Measurements from ENCODE around the gene HDAC4.

Gene HDAC4

GRCh38 chr2:239143858-239144712 is 256.7 kb downstream of the HDAC4 start:
- Histone ChIP-seq H3K36me3 (ENCODE audit: control insufficient read depth, insufficient read depth, low read length) (peaks cover 9% of the 10 kb centered on the region), H3K27me3 (ENCODE audit: control insufficient read depth, insufficient read depth, low read length, poor library complexity, severe bottlenecking) (no peaks in the 10 kb centered on the region), H3K27ac (ENCODE audit: insufficient read depth, low read depth, low read length, poor library complexity, severe bottlenecking) (no peak overlapping the region), H3K9me3 (ENCODE audit: control insufficient read depth, low read length) (no peaks in the 10 kb centered on the region), H3K4me3 (ENCODE audit: insufficient read depth, low read depth, low read length) (no peak overlapping the region), H3K4me1 (ENCODE audit: control insufficient read depth, insufficient read depth, low read length) (no peaks in the 10 kb centered on the region)
- WGBS, 2 experiments = 85% methylated on average over 29 of the region's 29 CpGs

GRCh38 chr2:239142806-239143205 is 258.0 kb downstream of the HDAC4 start:
- WGBS, 2 experiments = 96 to 97% methylated on average over 9 of the region's 9 CpGs
- Histone ChIP-seq H3K36me3 (ENCODE audit: control insufficient read depth, insufficient read depth, low read length) (peaks cover 14% of the 10 kb centered on the region), H3K4me1 (ENCODE audit: control insufficient read depth, insufficient read depth, low read length) (no peaks in the 10 kb centered on the region), H3K9me3 (ENCODE audit: control insufficient read depth, low read length) (no peaks in the 10 kb centered on the region), H3K27ac (ENCODE audit: insufficient read depth, low read depth, low read length, poor library complexity, severe bottlenecking) (no peak overlapping the region), H3K4me3 (ENCODE audit: insufficient read depth, low read depth, low read length) (no peak overlapping the region), H3K27me3 (ENCODE audit: control insufficient read depth, insufficient read depth, low read length, poor library complexity, severe bottlenecking) (no peaks in the 10 kb centered on the region)

GRCh38 chr2:239142296-239142695 is 258.5 kb downstream of the HDAC4 start:
- peaks cover 14% of the 10 kb centered on the region for H3K36me3 ChIP-seq (ENCODE audit: control insufficient read depth, insufficient read depth, low read length)
- no peaks in the 10 kb centered on the region for H3K9me3 ChIP-seq (ENCODE audit: control insufficient read depth, low read length)
- H3K4me1 ChIP-seq (ENCODE audit: control insufficient read depth, insufficient read depth, low read length) = no peaks in the 10 kb centered on the region
- no peak overlapping the region for H3K27ac ChIP-seq (ENCODE audit: insufficient read depth, low read depth, low read length, poor library complexity, severe bottlenecking)
- no peak overlapping the region for H3K4me3 ChIP-seq (ENCODE audit: insufficient read depth, low read depth, low read length)
- 96 to 97% methylated on average over 13 of the region's 13 CpGs for WGBS, 2 experiments
- H3K27me3 ChIP-seq (ENCODE audit: control insufficient read depth, insufficient read depth, low read length, poor library complexity, severe bottlenecking) = no peaks in the 10 kb centered on the region

GRCh38 chr2:239141021-239141760 is 259.6 kb downstream of the HDAC4 start:
- Histone ChIP-seq H3K9me3 (ENCODE audit: control insufficient read depth, low read length) (no peaks in the 10 kb centered on the region), H3K36me3 (ENCODE audit: control insufficient read depth, insufficient read depth, low read length) (peaks cover 23% of the 10 kb centered on the region), H3K27me3 (ENCODE audit: control insufficient read depth, insufficient read depth, low read length, poor library complexity, severe bottlenecking) (no peaks in the 10 kb centered on the region), H3K4me1 (ENCODE audit: control insufficient read depth, insufficient read depth, low read length) (no peaks in the 10 kb centered on the region), H3K27ac (ENCODE audit: insufficient read depth, low read depth, low read length, poor library complexity, severe bottlenecking) (no peak overlapping the region), H3K4me3 (ENCODE audit: insufficient read depth, low read depth, low read length) (no peak overlapping the region)
- WGBS, 2 experiments = 92 to 94% methylated on average over 14 of the region's 14 CpGs

- WGBS, 2 experiments = 94 to 95% methylated on average over 23 of the region's 23 CpGs
- Histone ChIP-seq H3K9me3 (ENCODE audit: control insufficient read depth, low read length) (no peaks in the 10 kb centered on the region), H3K4me1 (ENCODE audit: control insufficient read depth, insufficient read depth, low read length) (no peaks in the 10 kb centered on the region), H3K27me3 (ENCODE audit: control insufficient read depth, insufficient read depth, low read length, poor library complexity, severe bottlenecking) (no peaks in the 10 kb centered on the region), H3K36me3 (ENCODE audit: control insufficient read depth, insufficient read depth, low read length) (peaks cover 25% of the 10 kb centered on the region), H3K4me3 (ENCODE audit: insufficient read depth, low read depth, low read length) (no peak overlapping the region), H3K27ac (ENCODE audit: insufficient read depth, low read depth, low read length, poor library complexity, severe bottlenecking) (no peak overlapping the region)
These were observed 260.3 kb downstream of the HDAC4 start for GRCh38 chr2:239140346-239141020.

- whole genome bisulfite sequencing, 2 experiments = 96 to 97% methylated on average over 29 of the region's 29 CpGs
- no peaks in the 10 kb centered on the region for H3K27me3 ChIP-seq (ENCODE audit: control insufficient read depth, insufficient read depth, low read length, poor library complexity, severe bottlenecking)
- H3K27ac ChIP-seq (ENCODE audit: insufficient read depth, low read depth, low read length, poor library complexity, severe bottlenecking) = no peak overlapping the region
- no peaks in the 10 kb centered on the region for H3K4me1 ChIP-seq (ENCODE audit: control insufficient read depth, insufficient read depth, low read length)
- peaks cover 24% of the 10 kb centered on the region for H3K36me3 ChIP-seq (ENCODE audit: control insufficient read depth, insufficient read depth, low read length)
- H3K9me3 ChIP-seq (ENCODE audit: control insufficient read depth, low read length) = no peaks in the 10 kb centered on the region
- H3K4me3 ChIP-seq (ENCODE audit: insufficient read depth, low read depth, low read length) = no peak overlapping the region
These were observed 261.3 kb downstream of the HDAC4 start for GRCh38 chr2:239139566-239139965.

GRCh38 chr2:239139101-239139500 is 261.7 kb downstream of the HDAC4 start:
- Histone ChIP-seq H3K27ac (ENCODE audit: insufficient read depth, low read depth, low read length, poor library complexity, severe bottlenecking) (no peak overlapping the region), H3K36me3 (ENCODE audit: control insufficient read depth, insufficient read depth, low read length) (peaks cover 22% of the 10 kb centered on the region), H3K9me3 (ENCODE audit: control insufficient read depth, low read length) (no peaks in the 10 kb centered on the region), H3K4me1 (ENCODE audit: control insufficient read depth, insufficient read depth, low read length) (no peaks in the 10 kb centered on the region), H3K4me3 (ENCODE audit: insufficient read depth, low read depth, low read length) (no peak overlapping the region), H3K27me3 (ENCODE audit: control insufficient read depth, insufficient read depth, low read length, poor library complexity, severe bottlenecking) (no peaks in the 10 kb centered on the region)
- WGBS, 2 experiments = 95 to 96% methylated on average over 16 of the region's 16 CpGs

- 86 to 90% methylated on average over 15 of the region's 15 CpGs for WGBS, 2 experiments
- H3K4me3 ChIP-seq (ENCODE audit: insufficient read depth, low read depth, low read length) = no peak overlapping the region
- H3K27ac ChIP-seq (ENCODE audit: insufficient read depth, low read depth, low read length, poor library complexity, severe bottlenecking) = no peak overlapping the region
These were observed 262.2 kb downstream of the HDAC4 start for GRCh38 chr2:239138610-239139009.

GRCh38 chr2:239137898-239138283 is 262.9 kb downstream of the HDAC4 start:
- Histone ChIP-seq H3K36me3 (ENCODE audit: control insufficient read depth, insufficient read depth, low read length) (peaks cover 32% of the 10 kb centered on the region), H3K9me3 (ENCODE audit: control insufficient read depth, low read length) (no peaks in the 10 kb centered on the region), H3K27me3 (ENCODE audit: control insufficient read depth, insufficient read depth, low read length, poor library complexity, severe bottlenecking) (no peaks in the 10 kb centered on the region), H3K4me3 (ENCODE audit: insufficient read depth, low read depth, low read length) (no peak overlapping the region), H3K27ac (ENCODE audit: insufficient read depth, low read depth, low read length, poor library complexity, severe bottlenecking) (no peak overlapping the region), H3K4me1 (ENCODE audit: control insufficient read depth, insufficient read depth, low read length) (no peaks in the 10 kb centered on the region)
- 90 to 95% methylated on average over 3 of the region's 3 CpGs for WGBS, 2 experiments

More at GRCh38 chr2:239138610-239139009, 262.2 kb downstream of the HDAC4 start:
- peaks cover 26% of the 10 kb centered on the region for H3K36me3 ChIP-seq (ENCODE audit: control insufficient read depth, insufficient read depth, low read length)
- H3K4me1 ChIP-seq (ENCODE audit: control insufficient read depth, insufficient read depth, low read length) = no peaks in the 10 kb centered on the region
- no peaks in the 10 kb centered on the region for H3K27me3 ChIP-seq (ENCODE audit: control insufficient read depth, insufficient read depth, low read length, poor library complexity, severe bottlenecking)
- no peaks in the 10 kb centered on the region for H3K9me3 ChIP-seq (ENCODE audit: control insufficient read depth, low read length)
